H1 (cell line): ENCODE measurements around the gene PRPF18.

ENCODE experiments used
- ATF2 ChIP-seq: IDR thresholded peaks from 2 replicates; pipeline ENCODE4 v1.6.1; 2012; ENCODE audit warnings: low read length, inconsistent platforms
- CEBPB ChIP-seq: IDR thresholded peaks from 2 replicates; pipeline ENCODE4 v1.6.1; 2012; ENCODE audit warnings: low read depth, low read length
- CHD7 ChIP-seq: fragments of 300-600 bp; sonication (generic); IDR thresholded peaks from 2 replicates; pipeline ENCODE4 v1.7.1; 2012; ENCODE audit warnings: low read length, moderate library complexity, mild to moderate bottlenecking, inconsistent platforms; ENCODE audit not compliant: insufficient replicate concordance
- CTCF ChIP-seq, 3 experiments: IDR thresholded peaks; 1 replicate in 2 of 3; 2 replicates in 1 of 3; pipeline versions ENCODE4 v1.5.1 to v1.6.1; 2011; ENCODE audit warnings: low read length in 3 of 3, mild to moderate bottlenecking in 3 of 3, inconsistent platforms in 2 of 3, low read depth in 1 of 3, moderate library complexity in 1 of 3; ENCODE audit not compliant: insufficient read depth in 1 of 3; ENCODE audit errors: control extremely low read depth in 1 of 3
- EGR1 ChIP-seq: IDR thresholded peaks from 2 replicates; pipeline ENCODE4 v1.6.1; 2011; ENCODE audit warnings: low read depth, low read length, borderline replicate concordance
- GTF2F1 ChIP-seq: IDR thresholded peaks from 2 replicates; pipeline ENCODE4 v1.6.1; 2012; ENCODE audit warnings: low read depth, low read length, improper control_type of control experiment, borderline replicate concordance
- MAFK ChIP-seq: IDR thresholded peaks from 2 replicates; pipeline ENCODE4 v1.6.1; 2012; ENCODE audit warnings: low read depth, mild to moderate bottlenecking, improper control_type of control experiment, low read length
- PHF8 ChIP-seq: fragments of 200-600 bp; sonication (generic); conservative IDR thresholded peaks from 2 replicates; pipeline ENCODE4 v1.7.1; 2012; ENCODE audit warnings: low read depth, mild to moderate bottlenecking, inconsistent platforms, low read length, moderate library complexity
- POLR2A ChIP-seq, 2 experiments: IDR thresholded peaks; 1 replicate in 1 of 2; 2 replicates in 1 of 2; pipeline ENCODE4 v1.6.1; 2011; ENCODE audit warnings: low read depth in 2 of 2, low read length in 2 of 2, mild to moderate bottlenecking in 2 of 2; ENCODE audit errors: control extremely low read depth in 1 of 2
- POLR2AphosphoS5 ChIP-seq: IDR thresholded peaks from 2 replicates; pipeline ENCODE4 v1.6.1; 2011; ENCODE audit warnings: low read depth, low read length
- SIN3A ChIP-seq, 2 experiments: IDR thresholded peaks in 1 of 2; conservative IDR thresholded peaks in 1 of 2; 2 replicates each; pipeline ENCODE4 v1.6.1; 2011 to 2012; ENCODE audit warnings: low read length in 2 of 2, improper control_type of control experiment in 1 of 2, low read depth in 1 of 2, mild to moderate bottlenecking in 1 of 2

GRCh38 chr10:13573960-13574359, 12.8 kb upstream of the PRPF18 start:
- TF ChIP-seq MAFK: no peak
- no peak for TF ChIP-seq EGR1
- no peak for TF ChIP-seq CTCF (IDR thresholded peaks at IDR 0.05; ENCODE audit: control extremely low read depth in 1 of 3, insufficient read depth in 1 of 3, low read depth in 1 of 3, low read length in 3 of 3)
- no peak for TF ChIP-seq CEBPB
- no peak for TF ChIP-seq SIN3A (conservative IDR thresholded peaks at IDR 0.05 in 1 of 2, IDR thresholded peaks at IDR 0.05 in 1 of 2; ENCODE audit: low read depth in 1 of 2, low read length in 2 of 2)
- no peak for TF ChIP-seq GTF2F1
- no peak for TF ChIP-seq POLR2A (IDR thresholded peaks at IDR 0.05; ENCODE audit: control extremely low read depth in 1 of 2, low read depth in 2 of 2, low read length in 2 of 2)
- no peak for TF ChIP-seq PHF8
- no peak for TF ChIP-seq ATF2
- TF ChIP-seq POLR2AphosphoS5: no peak
- TF ChIP-seq CHD7: no peak
